Osteoblast (primary cell): ENCODE results near the gene EHMT2. TPM values are rescaled to one million over a fixed set of nuclear protein-coding genes. Genes with fewer than 3 reads are reported as not detected.

Experiments used
- DNase-seq: peaks from one replicate; pipeline ENCODE4 v3.0.0; 2011; ENCODE audit warnings: low spot score, mixed read lengths; ENCODE audit not compliant: insufficient read length; ENCODE audit errors: missing footprints
- H2AFZ ChIP-seq: 2 replicates; pipeline ENCODE4 v1.6.0; 2011; ENCODE audit warnings: mild to moderate bottlenecking, low read length
- H3K27ac ChIP-seq: 2 replicates; pipeline ENCODE4 v1.5.1; 2011; ENCODE audit warnings: mild to moderate bottlenecking, low read depth, low read length, moderate library complexity
- H3K27me3 ChIP-seq: 2 replicates; pipeline ENCODE4 v1.6.0; 2012; ENCODE audit warnings: mild to moderate bottlenecking, control low read depth, inconsistent platforms, low read length, moderate library complexity; ENCODE audit not compliant: insufficient read depth
- H3K36me3 ChIP-seq: 2 replicates; pipeline ENCODE4 v1.5.1; 2011; ENCODE audit warnings: mild to moderate bottlenecking, low read length, control low read depth, moderate library complexity; ENCODE audit not compliant: insufficient read depth
- H3K4me1 ChIP-seq: 2 replicates; pipeline ENCODE4 v1.5.1; 2011; ENCODE audit warnings: mild to moderate bottlenecking, low read length, control low read depth, moderate library complexity; ENCODE audit not compliant: insufficient read depth
- H3K4me2 ChIP-seq: 2 replicates; pipeline ENCODE4 v1.6.0; 2011; ENCODE audit warnings: mild to moderate bottlenecking, low read length; ENCODE audit not compliant: insufficient read depth
- H3K4me3 ChIP-seq: fragments of 200-600 bp; sonication (generic); 3 replicates; pipeline ENCODE4 v1.5.1; 2012; ENCODE audit warnings: mild to moderate bottlenecking, low read length, inconsistent platforms; ENCODE audit not compliant: insufficient read depth
- H3K79me2 ChIP-seq: 2 replicates; pipeline ENCODE4 v1.6.0; 2012; ENCODE audit warnings: mild to moderate bottlenecking, low read length, control low read depth, inconsistent platforms; ENCODE audit not compliant: insufficient read depth
- H3K9me3 ChIP-seq: 2 replicates; pipeline ENCODE4 v1.5.1; 2011; ENCODE audit warnings: low read depth, low read length, control low read depth
- H4K20me1 ChIP-seq: 2 replicates; pipeline ENCODE4 v1.6.0; 2012; ENCODE audit warnings: mild to moderate bottlenecking, low read length, control low read depth; ENCODE audit not compliant: insufficient read depth
- total RNA-seq: library from RNA; depleted of rRNA; stranded (reverse); fragments of >200 nt; gene quantifications from 2 replicates; pipeline ENCODE4 v1.2.3, GENCODE V29; 2012
- TF ChIP-seq, protein P1 (sequence below): IDR thresholded peaks from 2 replicates; pipeline ENCODE4 v1.5.1; 2011; ENCODE audit warnings: mild to moderate bottlenecking, low read depth, low read length, moderate library complexity; ENCODE audit errors: extremely low read depth

The EHMT2 gene
- total RNA-seq, 1 donor, result 40.9 TPM

DNA sequence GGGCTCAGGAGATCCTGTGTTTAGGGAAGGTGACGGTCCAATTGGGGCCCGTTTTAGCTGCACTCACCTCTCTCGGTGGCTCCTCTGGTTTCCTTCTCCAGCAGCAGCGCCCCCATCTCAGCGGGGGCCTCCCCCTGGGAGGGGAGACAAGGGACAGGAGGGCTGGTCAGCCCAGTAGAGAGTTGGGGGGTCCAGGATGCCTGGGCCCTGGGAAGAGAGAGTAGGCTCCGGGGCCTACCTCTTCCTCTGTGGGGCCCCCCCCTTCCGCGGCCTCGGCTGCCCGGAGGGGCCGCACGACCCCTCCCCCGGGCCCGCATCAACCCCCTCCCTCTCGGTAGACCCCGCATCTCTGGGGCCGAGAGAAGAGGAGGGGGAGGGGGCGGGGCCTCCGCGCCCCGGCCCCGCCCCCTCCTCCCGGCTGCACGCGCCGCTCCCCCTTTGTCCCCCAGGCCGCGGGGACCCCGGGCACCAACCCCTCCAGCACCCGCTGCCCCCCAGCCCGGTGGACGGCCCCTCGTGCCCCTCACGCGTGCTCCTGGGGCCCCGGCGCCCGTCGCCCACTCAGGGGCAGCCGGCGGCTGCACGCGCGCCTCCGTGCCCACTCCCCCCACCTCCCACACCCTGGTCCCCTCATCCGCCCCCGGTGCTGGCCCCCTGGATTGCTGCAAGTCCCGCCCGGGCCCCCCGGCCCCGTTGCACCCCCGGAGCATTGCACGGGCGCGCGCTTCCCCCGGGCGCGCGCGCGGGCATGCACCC, 464 bp downstream of the EHMT2 start:
- Histone ChIP-seq H2AFZ (peak overlapping the region; percentile 73), H3K27me3 (no peaks in the 10 kb centered on the region), H3K27ac (peak overlapping the region; percentile 3), H4K20me1 (no peaks in the 10 kb centered on the region), H3K4me3 (peak overlapping the region; percentile 87), H3K4me2 (peak overlapping the region; percentile 87), H3K79me2 (peaks cover 13% of the 10 kb centered on the region), H3K9me3 (no peaks in the 10 kb centered on the region), H3K4me1 (peaks cover 12% of the 10 kb centered on the region), H3K36me3 (peaks cover 28% of the 10 kb centered on the region)
- peak; percentile 81 for DNase-seq
- TF ChIP-seq, protein P1, sequence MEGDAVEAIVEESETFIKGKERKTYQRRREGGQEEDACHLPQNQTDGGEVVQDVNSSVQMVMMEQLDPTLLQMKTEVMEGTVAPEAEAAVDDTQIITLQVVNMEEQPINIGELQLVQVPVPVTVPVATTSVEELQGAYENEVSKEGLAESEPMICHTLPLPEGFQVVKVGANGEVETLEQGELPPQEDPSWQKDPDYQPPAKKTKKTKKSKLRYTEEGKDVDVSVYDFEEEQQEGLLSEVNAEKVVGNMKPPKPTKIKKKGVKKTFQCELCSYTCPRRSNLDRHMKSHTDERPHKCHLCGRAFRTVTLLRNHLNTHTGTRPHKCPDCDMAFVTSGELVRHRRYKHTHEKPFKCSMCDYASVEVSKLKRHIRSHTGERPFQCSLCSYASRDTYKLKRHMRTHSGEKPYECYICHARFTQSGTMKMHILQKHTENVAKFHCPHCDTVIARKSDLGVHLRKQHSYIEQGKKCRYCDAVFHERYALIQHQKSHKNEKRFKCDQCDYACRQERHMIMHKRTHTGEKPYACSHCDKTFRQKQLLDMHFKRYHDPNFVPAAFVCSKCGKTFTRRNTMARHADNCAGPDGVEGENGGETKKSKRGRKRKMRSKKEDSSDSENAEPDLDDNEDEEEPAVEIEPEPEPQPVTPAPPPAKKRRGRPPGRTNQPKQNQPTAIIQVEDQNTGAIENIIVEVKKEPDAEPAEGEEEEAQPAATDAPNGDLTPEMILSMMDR, result no peak

DNA sequence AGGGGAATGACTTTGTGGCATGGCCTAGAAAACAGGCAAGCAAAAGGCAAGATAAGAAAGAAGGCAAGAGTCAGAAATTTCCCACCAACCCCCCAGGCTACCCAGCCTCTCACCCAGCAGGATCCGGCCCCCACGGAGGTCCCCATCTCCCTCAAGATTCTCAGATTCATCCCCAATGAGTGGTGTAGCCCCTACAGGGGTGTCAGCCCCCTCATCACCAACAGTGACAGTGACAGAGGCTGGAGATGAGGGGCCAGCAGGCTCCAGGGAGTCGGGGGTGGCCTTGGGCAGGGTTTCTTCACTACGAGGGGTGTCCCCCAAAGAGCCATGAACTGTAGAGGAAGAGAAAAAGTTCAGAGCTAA, 1.0 kb downstream of the EHMT2 start:
- peak overlapping the region; percentile 87 for H3K4me3 ChIP-seq
- no peak for DNase-seq
- peaks cover 13% of the 10 kb centered on the region for H3K79me2 ChIP-seq
- no peaks in the 10 kb centered on the region for H3K9me3 ChIP-seq
- peak overlapping the region; percentile 73 for H2AFZ ChIP-seq
- peak overlapping the region; percentile 87 for H3K4me2 ChIP-seq
- H3K4me1 ChIP-seq, result peaks cover 12% of the 10 kb centered on the region
- TF ChIP-seq, protein P1, result no peak
- H3K27ac ChIP-seq, result peak overlapping the region; percentile 3
- H3K36me3 ChIP-seq, result peaks cover 34% of the 10 kb centered on the region
- H4K20me1 ChIP-seq, result no peaks in the 10 kb centered on the region
- H3K27me3 ChIP-seq, result no peaks in the 10 kb centered on the region

DNA sequence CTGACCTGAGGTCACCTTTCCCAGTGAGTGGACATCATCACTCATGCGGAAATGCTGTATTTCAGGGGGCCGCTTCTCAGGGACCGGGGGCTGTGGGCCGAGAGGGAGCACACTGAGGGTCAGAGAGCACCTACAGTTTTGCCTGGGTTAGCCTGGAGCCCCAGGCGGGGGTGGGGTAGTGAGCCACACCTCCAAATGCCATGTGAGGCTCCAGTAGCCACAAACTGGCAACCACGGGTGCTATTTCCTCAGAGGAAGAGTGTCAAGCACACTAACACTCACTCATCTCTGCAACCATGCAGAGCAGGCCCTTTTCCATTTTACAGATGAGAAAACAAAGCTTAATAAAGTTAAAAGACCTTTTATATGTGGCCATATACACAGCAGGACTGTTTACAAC, 4.7 kb downstream of the EHMT2 start:
- TF ChIP-seq, protein P1, result no peak
- peaks cover 56% of the 10 kb centered on the region for H3K36me3 ChIP-seq
- H3K4me2 ChIP-seq, result no peak overlapping the region

DNA sequence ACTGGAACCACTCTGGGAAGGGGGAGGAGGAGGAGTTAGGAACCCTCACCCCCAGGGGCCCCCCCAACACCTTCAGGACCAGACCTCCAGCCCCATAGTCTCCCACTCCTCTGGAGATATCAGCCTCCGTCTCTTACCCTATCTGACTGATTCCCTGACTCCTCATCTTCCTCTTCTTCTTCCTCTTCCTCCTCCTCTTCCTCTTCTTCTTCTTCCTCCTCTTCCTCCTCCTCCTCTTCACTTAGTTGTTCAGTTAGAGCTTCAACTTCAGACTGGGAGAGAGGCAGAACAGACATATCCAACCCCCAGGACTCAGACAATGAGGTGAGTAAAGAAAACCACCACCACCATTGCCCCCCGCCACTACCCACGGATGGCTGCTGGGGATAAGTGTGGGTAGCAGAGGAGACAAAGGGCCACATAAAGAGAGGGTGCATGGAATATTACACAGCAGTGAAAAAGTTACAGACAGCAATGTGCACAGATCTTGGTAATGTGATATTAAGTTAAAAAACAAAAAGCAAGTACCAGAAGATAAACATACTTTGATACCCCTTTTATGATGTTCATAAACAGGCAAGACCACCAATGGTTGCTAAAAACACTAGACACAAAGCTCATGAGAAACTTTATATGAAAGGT, 8.0 kb downstream of the EHMT2 start:
- Histone ChIP-seq H3K36me3 (peaks cover 73% of the 10 kb centered on the region), H4K20me1 (no peaks in the 10 kb centered on the region), H3K4me3 (no peak overlapping the region), H3K27me3 (no peaks in the 10 kb centered on the region), H3K27ac (no peak overlapping the region), H3K79me2 (no peaks in the 10 kb centered on the region), H3K4me1 (no peaks in the 10 kb centered on the region), H3K9me3 (no peaks in the 10 kb centered on the region), H3K4me2 (no peak overlapping the region), H2AFZ (no peak overlapping the region)
- TF ChIP-seq, protein P1, result no peak
- DNase-seq, result no peak

More for the DNA sequence above, 4.7 kb downstream of the EHMT2 start:
- Histone ChIP-seq H3K79me2 (peaks cover 4% of the 10 kb centered on the region), H4K20me1 (no peaks in the 10 kb centered on the region), H3K27ac (no peak overlapping the region), H2AFZ (no peak overlapping the region), H3K4me3 (no peak overlapping the region), H3K27me3 (no peaks in the 10 kb centered on the region), H3K9me3 (no peaks in the 10 kb centered on the region), H3K4me1 (no peaks in the 10 kb centered on the region)
- peak; percentile 61 for DNase-seq
